ENCODE results near the gene GALNT18. TPM values are rescaled to one million over a fixed set of nuclear protein-coding genes. Genes with fewer than 3 reads are reported as not detected.

The GALNT18 gene
- total RNA-seq, 1 donor from 2014 or later = 38.4 TPM

DNA sequence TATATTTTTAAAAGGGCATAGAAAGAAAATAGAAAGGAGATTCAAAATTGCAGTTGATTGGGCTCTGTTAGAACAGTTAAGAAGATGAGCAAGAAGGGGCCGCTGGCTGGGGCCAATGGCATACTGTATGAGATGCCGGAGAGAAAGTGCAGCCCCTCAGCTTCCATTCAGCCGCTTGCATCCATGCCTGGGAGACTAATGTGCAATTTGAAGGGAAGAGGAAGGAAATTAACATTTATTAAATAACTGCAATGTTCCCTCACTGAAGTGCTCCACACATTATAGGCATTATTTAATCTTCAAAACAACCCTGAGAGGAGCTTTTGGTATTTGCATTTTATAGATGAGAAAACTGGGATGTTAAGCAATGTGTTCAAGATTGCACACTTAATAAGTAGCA is 224.0 kb downstream of the GALNT18 start:
- Mint-ChIP-seq H3K9me3 (ENCODE audit: low read depth) (no peaks in the 10 kb centered on the region), H3K4me1 (ENCODE audit: low read depth) (peaks cover 17% of the 10 kb centered on the region), H3K36me3 (ENCODE audit: low read depth) (peaks cover 7% of the 10 kb centered on the region), H3K4me3 (ENCODE audit: unreplicated experiment) (no peak overlapping the region), H3K27me3 (ENCODE audit: low read depth) (peaks cover 2% of the 10 kb centered on the region), H3K27ac (ENCODE audit: unreplicated experiment) (no peak overlapping the region)
- DNase-seq (ENCODE audit: low spot score) = no peak
- TF ChIP-seq CTCF (IDR thresholded peaks at IDR 0.05) = no peak

DNA sequence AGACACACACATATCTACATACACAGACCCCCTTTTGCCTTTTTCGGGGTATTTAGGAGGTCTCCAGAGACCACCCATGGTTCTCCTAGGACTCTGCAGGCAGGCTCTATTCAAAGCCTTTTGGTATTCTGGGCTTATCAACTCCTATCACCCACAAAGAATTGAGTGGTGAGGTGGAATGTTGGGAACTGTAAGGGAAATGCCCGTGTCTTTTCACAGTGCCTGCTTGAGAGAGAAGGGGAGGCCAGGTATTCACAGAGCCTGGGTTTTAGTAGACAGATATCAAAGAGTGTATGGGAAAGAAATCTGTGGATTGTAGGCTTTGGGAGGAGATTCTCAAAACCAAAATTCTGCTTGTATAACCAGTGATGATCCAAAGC is 224.8 kb downstream of the GALNT18 start:
- TF ChIP-seq CTCF (IDR thresholded peaks at IDR 0.05) = no peak
- H3K9me3 Mint-ChIP-seq (ENCODE audit: low read depth) = no peaks in the 10 kb centered on the region
- peak overlapping the region; percentile 46 for H3K27ac Mint-ChIP-seq (ENCODE audit: unreplicated experiment)
- H3K4me3 Mint-ChIP-seq (ENCODE audit: unreplicated experiment) = no peak overlapping the region
- H3K4me1 Mint-ChIP-seq (ENCODE audit: low read depth) = peaks cover 15% of the 10 kb centered on the region
- peaks cover 2% of the 10 kb centered on the region for H3K27me3 Mint-ChIP-seq (ENCODE audit: low read depth)
- no peak for DNase-seq (ENCODE audit: low spot score)
- H3K36me3 Mint-ChIP-seq (ENCODE audit: low read depth) = peaks cover 7% of the 10 kb centered on the region

- Mint-ChIP-seq H3K4me3 (ENCODE audit: unreplicated experiment) (no peak overlapping the region), H3K36me3 (ENCODE audit: low read depth) (peaks cover 7% of the 10 kb centered on the region), H3K4me1 (ENCODE audit: low read depth) (peaks cover 21% of the 10 kb centered on the region), H3K27ac (ENCODE audit: unreplicated experiment) (peak overlapping the region; percentile 88), H3K9me3 (ENCODE audit: low read depth) (no peaks in the 10 kb centered on the region), H3K27me3 (ENCODE audit: low read depth) (peaks cover 2% of the 10 kb centered on the region)
- no peak for TF ChIP-seq CTCF (IDR thresholded peaks at IDR 0.05)
- DNase-seq (ENCODE audit: low spot score) = no peak
Observed at GRCh38 chr11:11396301-11397035, 225.3 kb downstream of the GALNT18 start.

DNA sequence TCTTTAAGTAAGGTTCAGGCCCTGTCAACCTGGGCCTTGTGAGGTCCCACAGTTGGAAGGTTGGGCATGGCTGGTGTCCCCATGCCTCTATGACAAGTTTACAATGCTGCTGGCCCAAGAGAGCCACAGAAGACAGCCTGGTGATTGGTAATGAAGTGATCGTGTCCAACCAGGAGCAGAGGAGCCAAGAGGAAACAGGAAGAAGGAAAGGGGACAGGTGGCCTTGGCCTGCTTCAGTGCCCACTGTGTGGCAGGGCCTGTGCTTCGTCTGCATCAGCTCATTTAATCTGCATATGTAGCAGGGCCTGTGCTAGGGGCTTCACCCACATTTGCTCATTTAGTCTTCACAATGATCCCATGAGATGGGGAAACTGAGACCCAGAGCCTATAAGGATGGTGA is 226.7 kb downstream of the GALNT18 start:
- peak overlapping the region; percentile 39 for H3K27ac Mint-ChIP-seq (ENCODE audit: unreplicated experiment)
- TF ChIP-seq CTCF (IDR thresholded peaks at IDR 0.05) = no peak
- peaks cover 4% of the 10 kb centered on the region for H3K36me3 Mint-ChIP-seq (ENCODE audit: low read depth)
- peaks cover 2% of the 10 kb centered on the region for H3K27me3 Mint-ChIP-seq (ENCODE audit: low read depth)
- H3K4me3 Mint-ChIP-seq (ENCODE audit: unreplicated experiment) = no peak overlapping the region
- no peak for DNase-seq (ENCODE audit: low spot score)
- peaks cover 27% of the 10 kb centered on the region for H3K4me1 Mint-ChIP-seq (ENCODE audit: low read depth)
- H3K9me3 Mint-ChIP-seq (ENCODE audit: low read depth) = no peaks in the 10 kb centered on the region

GRCh38 chr11:11394241-11394640 is 227.6 kb downstream of the GALNT18 start:
- Mint-ChIP-seq H3K27ac (ENCODE audit: unreplicated experiment) (no peak overlapping the region), H3K4me1 (ENCODE audit: low read depth) (peaks cover 29% of the 10 kb centered on the region), H3K27me3 (ENCODE audit: low read depth) (peaks cover 3% of the 10 kb centered on the region), H3K9me3 (ENCODE audit: low read depth) (no peaks in the 10 kb centered on the region), H3K4me3 (ENCODE audit: unreplicated experiment) (no peak overlapping the region), H3K36me3 (ENCODE audit: low read depth) (peaks cover 4% of the 10 kb centered on the region)
- TF ChIP-seq CTCF (IDR thresholded peaks at IDR 0.05) = no peak
- DNase-seq (ENCODE audit: low spot score) = no peak
